ENCODE results near the gene DESI1. TPM values are rescaled to one million over a fixed set of nuclear protein-coding genes. Genes with fewer than 3 reads are reported as not detected.

The DESI1 gene
- total RNA-seq, 1 experiment from 2014 or later: 64.5 TPM

DNA sequence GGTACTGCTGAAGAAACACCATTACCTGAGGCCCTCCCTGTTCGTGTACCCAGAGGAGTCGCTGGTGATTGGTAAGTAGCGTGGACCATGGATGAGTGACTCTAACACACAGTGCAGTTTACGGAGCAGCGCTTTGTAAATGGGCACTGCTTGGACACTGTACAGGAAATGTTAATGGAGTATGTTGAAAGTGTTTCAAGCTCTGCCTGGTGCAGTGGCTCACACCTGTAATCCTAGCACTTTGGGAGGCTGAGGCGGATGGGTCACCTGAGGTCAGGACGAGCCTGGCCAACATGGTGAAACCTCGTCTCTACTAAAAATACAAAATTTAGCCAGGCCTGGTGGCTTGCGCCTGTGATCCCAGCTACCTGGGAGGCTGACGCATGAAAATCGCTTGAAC lies 30.0 kb upstream of the DESI1 start:
- CTCF ChIA-PET: interaction anchor here (0.6 to 1.1 kb wide), 2 partner anchors 13 to 29 kb away, joined by 3 to 4 read pairs; no protein-coding TSS in a partner anchor
- intact Hi-C loops (cut with micrococcal nuclease; ENCODE audit: unreplicated experiment): no loop called here
- Mint-ChIP-seq H3K27me3 (ENCODE audit: unreplicated experiment) (no peaks in the 10 kb centered on the region), H3K27ac (ENCODE audit: unreplicated experiment) (no peak overlapping the region), H3K4me1 (ENCODE audit: low read depth, unreplicated experiment) (no peaks in the 10 kb centered on the region), H3K9me3 (ENCODE audit: low read depth, unreplicated experiment) (no peaks in the 10 kb centered on the region), H3K36me3 (ENCODE audit: insufficient read depth, unreplicated experiment) (peaks cover 78% of the 10 kb centered on the region), H3K4me3 (ENCODE audit: low read depth, unreplicated experiment) (no peak overlapping the region)
- no peak for DNase-seq
- TF ChIP-seq, protein P1, sequence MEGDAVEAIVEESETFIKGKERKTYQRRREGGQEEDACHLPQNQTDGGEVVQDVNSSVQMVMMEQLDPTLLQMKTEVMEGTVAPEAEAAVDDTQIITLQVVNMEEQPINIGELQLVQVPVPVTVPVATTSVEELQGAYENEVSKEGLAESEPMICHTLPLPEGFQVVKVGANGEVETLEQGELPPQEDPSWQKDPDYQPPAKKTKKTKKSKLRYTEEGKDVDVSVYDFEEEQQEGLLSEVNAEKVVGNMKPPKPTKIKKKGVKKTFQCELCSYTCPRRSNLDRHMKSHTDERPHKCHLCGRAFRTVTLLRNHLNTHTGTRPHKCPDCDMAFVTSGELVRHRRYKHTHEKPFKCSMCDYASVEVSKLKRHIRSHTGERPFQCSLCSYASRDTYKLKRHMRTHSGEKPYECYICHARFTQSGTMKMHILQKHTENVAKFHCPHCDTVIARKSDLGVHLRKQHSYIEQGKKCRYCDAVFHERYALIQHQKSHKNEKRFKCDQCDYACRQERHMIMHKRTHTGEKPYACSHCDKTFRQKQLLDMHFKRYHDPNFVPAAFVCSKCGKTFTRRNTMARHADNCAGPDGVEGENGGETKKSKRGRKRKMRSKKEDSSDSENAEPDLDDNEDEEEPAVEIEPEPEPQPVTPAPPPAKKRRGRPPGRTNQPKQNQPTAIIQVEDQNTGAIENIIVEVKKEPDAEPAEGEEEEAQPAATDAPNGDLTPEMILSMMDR (IDR thresholded peaks at IDR 0.05; ENCODE audit: unreplicated experiment): no peak
- no TSS peak for BruUV-seq (replicated peaks)

DNA sequence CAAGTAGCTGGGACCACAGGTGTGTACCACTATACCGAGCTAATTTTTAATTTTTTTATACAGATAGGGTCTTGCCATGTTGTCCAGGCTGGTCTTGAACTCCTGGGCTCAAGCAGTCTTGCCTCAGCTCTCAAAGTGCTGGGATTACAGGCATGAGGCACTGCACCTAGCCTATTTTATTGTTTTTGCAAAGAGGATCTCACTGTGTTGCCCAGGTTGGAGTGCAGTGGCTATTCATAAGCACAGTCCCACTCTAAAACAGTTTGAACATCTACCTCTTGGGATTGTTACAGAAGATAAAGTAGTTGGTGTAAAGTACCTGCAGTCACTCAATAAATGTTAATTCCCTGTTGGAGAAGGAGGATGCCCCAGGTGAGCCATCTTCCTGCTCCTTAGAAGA lies 29.4 kb upstream of the DESI1 start:
- no peak overlapping the region for H3K27ac Mint-ChIP-seq (ENCODE audit: unreplicated experiment)
- no peaks in the 10 kb centered on the region for H3K27me3 Mint-ChIP-seq (ENCODE audit: unreplicated experiment)
- H3K4me1 Mint-ChIP-seq (ENCODE audit: low read depth, unreplicated experiment): no peaks in the 10 kb centered on the region
- CTCF ChIA-PET: interaction anchor here (1.1 kb wide), 1 partner anchor 14 kb away, joined by 4 read pairs; no protein-coding TSS in a partner anchor
- H3K9me3 Mint-ChIP-seq (ENCODE audit: low read depth, unreplicated experiment): no peaks in the 10 kb centered on the region
- intact Hi-C loops (cut with micrococcal nuclease; ENCODE audit: unreplicated experiment): no loop called here
- no peak overlapping the region for H3K4me3 Mint-ChIP-seq (ENCODE audit: low read depth, unreplicated experiment)
- TF ChIP-seq, protein P1 (IDR thresholded peaks at IDR 0.05; ENCODE audit: unreplicated experiment): no peak
- no peak for DNase-seq
- BruUV-seq (replicated peaks): no TSS peak
- peaks cover 78% of the 10 kb centered on the region for H3K36me3 Mint-ChIP-seq (ENCODE audit: insufficient read depth, unreplicated experiment)

DNA sequence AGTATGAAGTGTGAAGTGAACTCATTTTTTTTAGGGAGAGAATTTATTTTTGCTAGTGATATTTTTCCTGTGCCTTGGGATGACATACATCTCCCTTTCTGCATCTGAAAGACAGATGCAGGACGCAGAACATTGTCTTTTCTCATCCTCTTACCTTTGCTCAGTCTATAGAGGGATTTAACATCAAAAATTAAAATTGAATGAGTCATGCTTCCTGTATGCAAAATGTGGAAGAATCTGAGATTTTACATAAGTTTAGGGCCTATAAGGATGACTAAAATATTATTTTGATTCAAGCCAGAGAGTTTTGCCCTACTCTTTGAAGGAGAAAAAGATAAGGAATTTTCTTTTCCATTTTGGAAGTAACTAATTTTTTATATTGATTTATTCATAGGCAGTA lies 27.6 kb upstream of the DESI1 start:
- H3K4me3 Mint-ChIP-seq (ENCODE audit: low read depth, unreplicated experiment): no peak overlapping the region
- no TSS peak for BruUV-seq (replicated peaks)
- peaks cover 82% of the 10 kb centered on the region for H3K36me3 Mint-ChIP-seq (ENCODE audit: insufficient read depth, unreplicated experiment)
- no peaks in the 10 kb centered on the region for H3K27me3 Mint-ChIP-seq (ENCODE audit: unreplicated experiment)
- DNase-seq: no peak
- CTCF ChIA-PET: no interaction called here
- no peak overlapping the region for H3K27ac Mint-ChIP-seq (ENCODE audit: unreplicated experiment)
- TF ChIP-seq, protein P1 (IDR thresholded peaks at IDR 0.05; ENCODE audit: unreplicated experiment): no peak
- intact Hi-C loops (cut with micrococcal nuclease; ENCODE audit: unreplicated experiment): no loop called here
- H3K4me1 Mint-ChIP-seq (ENCODE audit: low read depth, unreplicated experiment): no peaks in the 10 kb centered on the region
- no peaks in the 10 kb centered on the region for H3K9me3 Mint-ChIP-seq (ENCODE audit: low read depth, unreplicated experiment)

DNA sequence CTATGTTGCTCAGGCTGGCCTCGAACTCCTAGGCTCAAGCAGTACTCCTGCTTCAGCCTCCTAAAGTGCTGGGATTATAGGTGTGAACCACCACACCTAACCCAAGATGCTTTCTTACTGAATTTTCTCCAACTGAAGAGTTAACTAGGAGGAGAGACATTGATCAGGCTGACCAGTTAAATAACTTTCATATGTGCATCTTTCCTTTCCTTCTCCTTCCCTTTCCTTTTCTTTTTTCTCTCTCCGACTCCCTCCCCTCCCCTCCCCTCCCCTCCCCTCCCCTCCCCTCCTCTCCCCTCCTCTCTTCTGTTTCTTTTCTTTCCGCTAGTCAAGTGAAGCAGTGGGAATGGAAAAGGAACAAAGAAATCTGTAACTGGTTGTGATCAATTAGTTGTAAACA lies 26.9 kb upstream of the DESI1 start:
- H3K27ac Mint-ChIP-seq (ENCODE audit: unreplicated experiment): no peak overlapping the region
- TF ChIP-seq, protein P1 (IDR thresholded peaks at IDR 0.05; ENCODE audit: unreplicated experiment): no peak
- H3K4me1 Mint-ChIP-seq (ENCODE audit: low read depth, unreplicated experiment): no peaks in the 10 kb centered on the region
- BruUV-seq (replicated peaks): no TSS peak
- DNase-seq: no peak
- peaks cover 83% of the 10 kb centered on the region for H3K36me3 Mint-ChIP-seq (ENCODE audit: insufficient read depth, unreplicated experiment)
- H3K4me3 Mint-ChIP-seq (ENCODE audit: low read depth, unreplicated experiment): no peak overlapping the region
- intact Hi-C loops (cut with micrococcal nuclease; ENCODE audit: unreplicated experiment): no loop called here
- CTCF ChIA-PET: no interaction called here
- H3K9me3 Mint-ChIP-seq (ENCODE audit: low read depth, unreplicated experiment): no peaks in the 10 kb centered on the region
- no peaks in the 10 kb centered on the region for H3K27me3 Mint-ChIP-seq (ENCODE audit: unreplicated experiment)

Measured in Calu3 (cell line).